Tibial nerve (tissue), 4 donors: Measurements from ENCODE around the gene DHCR7.

Source experiments
- CTCF ChIP-seq, 5 experiments: fragments of 200-600 bp in 3 of 5; fragments of 450-650 bp in 2 of 5; sonication (generic) in 3 of 5; IDR thresholded peaks; one replicate each; pipeline ENCODE4 v1.5.1; 2016 to 2019; ENCODE audit warnings: antibody characterized with exemption in 5 of 5, mild to moderate bottlenecking in 3 of 5, moderate library complexity in 2 of 5
- EP300 ChIP-seq, 2 donors: sonication (generic); formaldehyde crosslinking; IDR thresholded peaks; one replicate each; pipeline ENCODE4 v1.6.1; 2017; ENCODE audit warnings: antibody characterized with exemption in 2 of 2, mild to moderate bottlenecking in 1 of 2
- POLR2A ChIP-seq, 2 donors: fragments of 450-650 bp; IDR thresholded peaks; one replicate each; pipeline ENCODE4 v1.6.1; 2017; ENCODE audit warnings: antibody characterized with exemption in 2 of 2, mild to moderate bottlenecking in 2 of 2, moderate library complexity in 2 of 2

- TF ChIP-seq CTCF (IDR thresholded peaks at IDR 0.05), result no peak
- TF ChIP-seq EP300 (IDR thresholded peaks at IDR 0.05), result no peak
- no peak for TF ChIP-seq POLR2A (IDR thresholded peaks at IDR 0.05)
These were observed 42.0 kb upstream of the DHCR7 start for GRCh38 chr11:71490044-71490730.
